DOHH2 (cell line): ENCODE data around the gene PTPN7.

Experiments used
- H3F3A ChIP-seq: fragments of 200-600 bp; sonication (generic), shearing (Covaris generic); 2 replicates; pipeline ENCODE4 v1.6.0; 2016; ENCODE audit warnings: antibody characterized with exemption, mild to moderate bottlenecking; ENCODE audit not compliant: control insufficient read depth, insufficient read depth
- H3K27ac ChIP-seq: fragments of 200-600 bp; sonication (generic); 2 replicates; pipeline ENCODE4 v1.5.1; 2014; ENCODE audit warnings: low read depth, mild to moderate bottlenecking, low read length, moderate library complexity
- H3K27me3 ChIP-seq: fragments of 200-600 bp; sonication (generic); 2 replicates; pipeline ENCODE4 v1.6.1; 2014; ENCODE audit warnings: mild to moderate bottlenecking, low read length, mixed read lengths; ENCODE audit not compliant: control insufficient read depth
- H3K36me3 ChIP-seq: fragments of 200-600 bp; sonication (generic); 2 replicates; pipeline ENCODE4 v1.6.1; 2014; ENCODE audit warnings: mild to moderate bottlenecking, low read length, moderate library complexity, mixed read lengths; ENCODE audit not compliant: control insufficient read depth
- H3K4me1 ChIP-seq: fragments of 200-600 bp; sonication (generic); 2 replicates; pipeline ENCODE4 v1.6.1; 2014; ENCODE audit warnings: mild to moderate bottlenecking, low read length, mixed read lengths; ENCODE audit not compliant: control insufficient read depth
- H3K4me2 ChIP-seq: fragments of 200-600 bp; sonication (generic); 2 replicates; pipeline ENCODE4 v1.6.0; 2014; ENCODE audit warnings: mild to moderate bottlenecking, low read length, moderate library complexity
- H3K4me3 ChIP-seq: fragments of 200-600 bp; sonication (generic); 2 replicates; pipeline ENCODE4 v1.5.1; 2014; ENCODE audit warnings: mild to moderate bottlenecking, low read length, mixed read lengths
- H3K79me2 ChIP-seq: fragments of 200-600 bp; sonication (generic); 2 replicates; pipeline ENCODE4 v1.6.1; 2014; ENCODE audit warnings: mild to moderate bottlenecking, low read length, mixed read lengths; ENCODE audit not compliant: control insufficient read depth
- H3K9me2 ChIP-seq: fragments of 200-600 bp; sonication (generic); replicated peaks from 2 replicates; pipeline ENCODE4 v1.6.1; 2014; ENCODE audit warnings: mild to moderate bottlenecking, low read length, mixed read lengths; ENCODE audit not compliant: control insufficient read depth
- H3K9me3 ChIP-seq: fragments of 200-600 bp; sonication (generic); 2 replicates; pipeline ENCODE4 v1.6.1; 2014; ENCODE audit warnings: antibody characterized with exemption, low read length, mixed read lengths; ENCODE audit not compliant: control insufficient read depth, insufficient read depth
- H4K20me1 ChIP-seq: fragments of 200-600 bp; sonication (generic); 2 replicates; pipeline ENCODE4 v1.6.0; 2014; ENCODE audit warnings: low read depth, mild to moderate bottlenecking, antibody characterized with exemption, low read length, moderate library complexity; ENCODE audit not compliant: control insufficient read depth, insufficient read depth
- EZH2phosphoT487 ChIP-seq: fragments of 200-600 bp; sonication (generic); IDR thresholded peaks from 2 replicates; pipeline ENCODE4 v1.6.1; 2017; ENCODE audit warnings: borderline replicate concordance, mild to moderate bottlenecking, antibody characterized with exemption, low read length, moderate library complexity, mixed read lengths
- TF ChIP-seq, protein P1 (sequence below): fragments of 200-600 bp; sonication (generic); IDR thresholded peaks from one replicate; pipeline ENCODE4 v1.5.1; 2014; ENCODE audit warnings: antibody characterized with exemption, mild to moderate bottlenecking, low read depth, low read length; ENCODE audit not compliant: poor library complexity, severe bottlenecking

PTPN7 gene

DNA sequence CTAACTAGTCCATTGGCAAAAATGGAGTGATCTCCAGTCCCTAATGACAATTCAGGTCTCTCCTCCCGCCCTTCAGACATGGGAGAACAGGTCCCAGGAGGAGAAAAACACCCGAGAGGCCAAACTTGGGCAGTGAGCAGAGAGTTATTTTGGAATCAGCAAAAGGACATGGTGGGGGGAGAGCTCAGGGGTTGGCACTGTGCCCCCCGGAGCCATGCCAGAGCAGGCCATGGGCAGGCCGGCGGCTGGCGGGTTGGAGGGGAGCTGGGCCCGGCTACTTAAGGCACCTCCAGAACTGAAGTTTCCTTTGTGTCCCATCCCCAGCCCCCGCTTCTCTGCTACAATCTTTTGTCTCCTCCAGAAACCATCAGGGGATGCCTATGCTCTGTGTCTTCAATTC, 40.3 kb upstream of the PTPN7 start:
- Histone ChIP-seq H4K20me1 (no peaks in the 10 kb centered on the region), H3K9me2 (no peaks in the 10 kb centered on the region), H3F3A (0 out of 2 replicates have a peak, but pooled peaks cover 3% of the 10 kb centered on the region), H3K27me3 (peaks cover 3% of the 10 kb centered on the region), H3K4me3 (no peak overlapping the region), H3K79me2 (no peaks in the 10 kb centered on the region), H3K9me3 (0 out of 2 replicates have a peak, but pooled peaks cover 2% of the 10 kb centered on the region), H3K4me2 (no peak overlapping the region), H3K4me1 (peaks cover 20% of the 10 kb centered on the region), H3K27ac (no peak overlapping the region), H3K36me3 (no peaks in the 10 kb centered on the region)
- no peak for TF ChIP-seq EZH2phosphoT487
- TF ChIP-seq, protein P1, sequence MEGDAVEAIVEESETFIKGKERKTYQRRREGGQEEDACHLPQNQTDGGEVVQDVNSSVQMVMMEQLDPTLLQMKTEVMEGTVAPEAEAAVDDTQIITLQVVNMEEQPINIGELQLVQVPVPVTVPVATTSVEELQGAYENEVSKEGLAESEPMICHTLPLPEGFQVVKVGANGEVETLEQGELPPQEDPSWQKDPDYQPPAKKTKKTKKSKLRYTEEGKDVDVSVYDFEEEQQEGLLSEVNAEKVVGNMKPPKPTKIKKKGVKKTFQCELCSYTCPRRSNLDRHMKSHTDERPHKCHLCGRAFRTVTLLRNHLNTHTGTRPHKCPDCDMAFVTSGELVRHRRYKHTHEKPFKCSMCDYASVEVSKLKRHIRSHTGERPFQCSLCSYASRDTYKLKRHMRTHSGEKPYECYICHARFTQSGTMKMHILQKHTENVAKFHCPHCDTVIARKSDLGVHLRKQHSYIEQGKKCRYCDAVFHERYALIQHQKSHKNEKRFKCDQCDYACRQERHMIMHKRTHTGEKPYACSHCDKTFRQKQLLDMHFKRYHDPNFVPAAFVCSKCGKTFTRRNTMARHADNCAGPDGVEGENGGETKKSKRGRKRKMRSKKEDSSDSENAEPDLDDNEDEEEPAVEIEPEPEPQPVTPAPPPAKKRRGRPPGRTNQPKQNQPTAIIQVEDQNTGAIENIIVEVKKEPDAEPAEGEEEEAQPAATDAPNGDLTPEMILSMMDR: no peak

- Histone ChIP-seq H3K4me1 (peaks cover 25% of the 10 kb centered on the region), H3K4me2 (no peak overlapping the region), H3K36me3 (no peaks in the 10 kb centered on the region), H3K4me3 (no peak overlapping the region), H4K20me1 (no peaks in the 10 kb centered on the region), H3K9me3 (no peaks in the 10 kb centered on the region), H3K9me2 (no peaks in the 10 kb centered on the region), H3K27ac (no peak overlapping the region), H3F3A (0 out of 2 replicates have a peak, but pooled peaks cover 3% of the 10 kb centered on the region), H3K27me3 (peaks cover 7% of the 10 kb centered on the region), H3K79me2 (no peaks in the 10 kb centered on the region)
- TF ChIP-seq, protein P1: no peak
- no peak for TF ChIP-seq EZH2phosphoT487
Observed at GRCh38 chr1:202200112-202200548, 39.7 kb upstream of the PTPN7 start.

DNA sequence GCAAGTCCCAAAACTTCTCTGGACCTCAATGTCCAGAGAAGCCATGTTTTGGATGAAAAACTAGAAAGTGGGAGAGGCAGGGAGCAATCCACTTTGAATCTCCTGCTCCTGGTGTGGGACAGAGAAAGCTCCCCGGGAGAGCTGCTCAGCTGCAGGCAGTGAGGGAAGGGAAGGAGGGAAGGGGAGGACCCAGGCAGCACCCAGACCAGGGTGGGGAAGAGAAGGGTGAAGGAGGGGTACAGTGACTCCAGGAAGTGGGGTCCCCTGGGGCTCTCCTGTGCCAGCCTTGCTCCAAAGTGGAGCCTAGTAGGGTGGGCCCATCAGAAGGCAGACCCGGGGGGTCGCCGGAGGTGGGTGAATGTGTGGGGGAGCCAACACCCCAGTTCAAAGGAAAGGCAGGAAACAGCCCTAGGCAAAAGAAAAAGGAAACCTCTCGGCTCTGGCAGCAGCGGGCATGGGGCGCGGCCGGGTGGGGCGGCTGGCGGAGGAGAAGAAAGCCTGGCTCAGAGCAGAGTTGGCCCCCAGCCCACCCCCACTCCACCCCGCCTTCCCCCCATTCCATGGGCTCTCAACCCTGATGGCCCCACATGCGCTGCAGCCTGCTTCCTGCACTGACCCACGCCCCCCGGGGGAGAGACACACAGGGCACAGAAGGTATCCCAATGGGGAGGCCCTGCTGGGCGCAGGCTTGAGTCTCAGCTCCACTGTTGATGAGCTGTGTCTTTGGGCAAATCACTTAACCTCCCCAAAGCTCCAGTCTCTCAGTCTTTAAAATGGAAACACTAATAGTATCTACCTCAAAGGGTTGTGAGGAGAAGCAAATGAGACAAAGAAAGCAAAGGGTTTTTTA, 38.9 kb upstream of the PTPN7 start:
- Histone ChIP-seq H3K27ac (no peak overlapping the region), H3K79me2 (no peaks in the 10 kb centered on the region), H4K20me1 (no peaks in the 10 kb centered on the region), H3K4me1 (peaks cover 34% of the 10 kb centered on the region), H3K27me3 (peaks cover 8% of the 10 kb centered on the region), H3K9me2 (no peaks in the 10 kb centered on the region), H3K9me3 (no peaks in the 10 kb centered on the region), H3K4me3 (no peak overlapping the region), H3K36me3 (no peaks in the 10 kb centered on the region), H3F3A (0 out of 2 replicates have a peak, but pooled peaks cover 3% of the 10 kb centered on the region), H3K4me2 (no peak overlapping the region)
- TF ChIP-seq, protein P1: no peak
- no peak for TF ChIP-seq EZH2phosphoT487
